ENCODE results near the gene ALAS1. TPM values are rescaled to one million over a fixed set of nuclear protein-coding genes. Genes with fewer than 3 reads are reported as not detected.

Gene ALAS1
- total RNA-seq, 1 experiment from 2014 or later, result 53.1 TPM

DNA sequence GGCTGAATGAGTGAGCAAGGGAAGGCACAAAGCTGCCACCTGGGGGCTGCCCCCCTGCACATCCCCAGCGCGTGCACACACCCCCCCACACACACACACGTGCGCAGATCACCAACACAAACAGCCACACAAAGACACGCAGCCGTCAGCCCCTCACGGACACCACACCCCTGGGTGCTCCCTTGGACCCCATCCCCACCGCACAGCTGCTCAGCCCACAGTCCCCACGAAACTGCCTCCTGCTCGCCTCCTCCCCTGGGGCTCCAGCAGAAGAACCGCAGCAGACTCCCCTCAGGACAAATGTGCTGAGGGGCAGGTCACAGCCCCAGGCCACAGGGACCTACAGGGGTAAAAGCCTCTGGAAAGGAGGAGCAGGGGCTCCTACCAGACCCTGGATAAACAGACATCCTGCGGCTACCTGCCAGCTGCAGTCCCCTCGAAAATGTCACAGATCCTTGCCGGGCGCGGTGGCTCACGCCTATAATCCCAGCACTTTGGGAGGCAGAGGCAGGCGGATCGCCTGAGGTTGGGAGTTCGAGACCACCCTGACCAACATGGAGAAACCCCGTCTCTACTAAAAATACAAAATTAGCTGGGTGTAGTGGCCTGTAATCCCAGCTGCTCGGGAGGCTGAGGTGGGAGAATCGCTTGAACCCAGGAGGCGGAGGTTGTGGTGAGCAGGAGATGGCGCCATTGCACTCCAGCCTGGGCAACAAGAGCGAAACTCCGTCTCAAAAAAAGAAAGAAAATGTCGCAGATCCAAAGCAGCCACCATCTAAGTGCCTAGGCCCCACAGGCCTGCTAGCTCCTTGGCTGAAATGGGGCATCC lies 34.5 kb downstream of the ALAS1 start:
- Mint-ChIP-seq H3K9me3 (ENCODE audit: unreplicated experiment) (no peaks in the 10 kb centered on the region), H3K4me3 (ENCODE audit: unreplicated experiment) (no peak overlapping the region), H3K27ac (ENCODE audit: unreplicated experiment) (no peak overlapping the region), H3K36me3 (ENCODE audit: insufficient read depth, unreplicated experiment) (peaks cover 16% of the 10 kb centered on the region), H3K4me1 (ENCODE audit: low read depth, unreplicated experiment) (no peaks in the 10 kb centered on the region), H3K27me3 (ENCODE audit: insufficient read depth, unreplicated experiment) (no peaks in the 10 kb centered on the region)
- intact Hi-C loops (cut with micrococcal nuclease; ENCODE audit: unreplicated experiment), result loop anchor here (1.0 kb wide), 1 partner anchor 153 kb away; no protein-coding TSS in a partner anchor
- H3K27me3 ChIP-seq (replicated peaks; ENCODE audit: control insufficient read depth, insufficient read depth, low read length), result no peaks in the 10 kb centered on the region
- CTCF ChIA-PET, result interaction anchor here (0.5 to 2.6 kb wide), 7 partner anchors 12 to 231 kb away, joined by 3 to 22 read pairs (median 4); no protein-coding TSS in a partner anchor
- H3K9me3 ChIP-seq, result no peaks in the 10 kb centered on the region
- POLR2A ChIA-PET, result interaction anchor here (0.8 kb wide), 1 partner anchor 46 kb away, joined by 3 read pairs; the partner anchor contains the start of gene WDR82
- H3K4me1 ChIP-seq, result peaks cover 3% of the 10 kb centered on the region; the same call in 1 of the 2 replicates
- no peak for DNase-seq
- H3K4me3 ChIP-seq (ENCODE audit: low read depth, low read length), result no peak overlapping the region
- peaks cover 3% of the 10 kb centered on the region; the same call in 1 of the 2 replicates for H3K36me3 ChIP-seq (ENCODE audit: control insufficient read depth, insufficient read depth, low read length)
- BruUV-seq (replicated peaks), result no TSS peak
- TF ChIP-seq, protein P1, sequence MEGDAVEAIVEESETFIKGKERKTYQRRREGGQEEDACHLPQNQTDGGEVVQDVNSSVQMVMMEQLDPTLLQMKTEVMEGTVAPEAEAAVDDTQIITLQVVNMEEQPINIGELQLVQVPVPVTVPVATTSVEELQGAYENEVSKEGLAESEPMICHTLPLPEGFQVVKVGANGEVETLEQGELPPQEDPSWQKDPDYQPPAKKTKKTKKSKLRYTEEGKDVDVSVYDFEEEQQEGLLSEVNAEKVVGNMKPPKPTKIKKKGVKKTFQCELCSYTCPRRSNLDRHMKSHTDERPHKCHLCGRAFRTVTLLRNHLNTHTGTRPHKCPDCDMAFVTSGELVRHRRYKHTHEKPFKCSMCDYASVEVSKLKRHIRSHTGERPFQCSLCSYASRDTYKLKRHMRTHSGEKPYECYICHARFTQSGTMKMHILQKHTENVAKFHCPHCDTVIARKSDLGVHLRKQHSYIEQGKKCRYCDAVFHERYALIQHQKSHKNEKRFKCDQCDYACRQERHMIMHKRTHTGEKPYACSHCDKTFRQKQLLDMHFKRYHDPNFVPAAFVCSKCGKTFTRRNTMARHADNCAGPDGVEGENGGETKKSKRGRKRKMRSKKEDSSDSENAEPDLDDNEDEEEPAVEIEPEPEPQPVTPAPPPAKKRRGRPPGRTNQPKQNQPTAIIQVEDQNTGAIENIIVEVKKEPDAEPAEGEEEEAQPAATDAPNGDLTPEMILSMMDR (IDR thresholded peaks at IDR 0.05; ENCODE audit: insufficient read depth in 1 of 2, low read depth in 1 of 2, low read length in 1 of 2, severe bottlenecking in 1 of 2, unreplicated experiment in 1 of 2), result no peak

DNA sequence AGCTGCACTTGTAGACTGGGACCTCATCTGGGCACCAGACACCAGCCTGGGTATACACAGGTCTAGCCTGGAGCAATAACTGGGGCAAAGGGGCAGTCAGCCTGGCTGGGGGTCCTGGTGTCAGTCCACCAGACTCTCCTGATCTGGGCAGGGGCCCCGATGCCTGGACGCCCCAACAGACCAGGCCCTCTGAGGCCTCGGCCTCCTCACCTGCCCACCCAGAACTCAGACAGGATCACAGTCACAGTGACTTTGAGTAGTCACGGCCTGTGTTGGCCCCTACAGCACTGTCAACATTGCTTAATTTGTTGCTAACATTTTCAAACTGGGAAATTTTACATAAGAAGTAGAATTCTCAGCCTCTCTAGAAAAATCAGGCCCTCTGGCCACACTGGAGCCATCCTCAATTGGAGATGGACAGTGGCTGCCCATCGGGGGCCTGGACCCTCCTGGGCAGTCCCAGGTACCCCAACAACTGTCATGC lies 35.2 kb downstream of the ALAS1 start:
- Mint-ChIP-seq H3K36me3 (ENCODE audit: insufficient read depth, unreplicated experiment) (peaks cover 16% of the 10 kb centered on the region), H3K27ac (ENCODE audit: unreplicated experiment) (no peak overlapping the region), H3K4me1 (ENCODE audit: low read depth, unreplicated experiment) (no peaks in the 10 kb centered on the region), H3K9me3 (ENCODE audit: unreplicated experiment) (no peaks in the 10 kb centered on the region), H3K27me3 (ENCODE audit: insufficient read depth, unreplicated experiment) (no peaks in the 10 kb centered on the region), H3K4me3 (ENCODE audit: unreplicated experiment) (no peak overlapping the region)
- POLR2A ChIA-PET, result interaction anchor here (0.8 kb wide), 1 partner anchor 46 kb away, joined by 3 read pairs; the partner anchor contains the start of gene WDR82
- CTCF ChIA-PET, result interaction anchor here (2.6 kb wide), 1 partner anchor 107 kb away, joined by 11 read pairs; no protein-coding TSS in a partner anchor
- no peak for DNase-seq
- Histone ChIP-seq H3K4me3 (ENCODE audit: low read depth, low read length) (no peak overlapping the region), H3K27me3 (replicated peaks; ENCODE audit: control insufficient read depth, insufficient read depth, low read length) (no peaks in the 10 kb centered on the region), H3K9me3 (no peaks in the 10 kb centered on the region), H3K36me3 (ENCODE audit: control insufficient read depth, insufficient read depth, low read length) (peaks cover 3% of the 10 kb centered on the region; the same call in 1 of the 2 replicates), H3K4me1 (peaks cover 10% of the 10 kb centered on the region; the same call in 1 of the 2 replicates)
- BruUV-seq (replicated peaks), result no TSS peak
- intact Hi-C loops (cut with micrococcal nuclease; ENCODE audit: unreplicated experiment), result loop anchor here (1.0 kb wide), 1 partner anchor 152 kb away; no protein-coding TSS in a partner anchor
- TF ChIP-seq, protein P1 (IDR thresholded peaks at IDR 0.05; ENCODE audit: insufficient read depth in 1 of 2, low read depth in 1 of 2, low read length in 1 of 2, severe bottlenecking in 1 of 2, unreplicated experiment in 1 of 2), result no peak

DNA sequence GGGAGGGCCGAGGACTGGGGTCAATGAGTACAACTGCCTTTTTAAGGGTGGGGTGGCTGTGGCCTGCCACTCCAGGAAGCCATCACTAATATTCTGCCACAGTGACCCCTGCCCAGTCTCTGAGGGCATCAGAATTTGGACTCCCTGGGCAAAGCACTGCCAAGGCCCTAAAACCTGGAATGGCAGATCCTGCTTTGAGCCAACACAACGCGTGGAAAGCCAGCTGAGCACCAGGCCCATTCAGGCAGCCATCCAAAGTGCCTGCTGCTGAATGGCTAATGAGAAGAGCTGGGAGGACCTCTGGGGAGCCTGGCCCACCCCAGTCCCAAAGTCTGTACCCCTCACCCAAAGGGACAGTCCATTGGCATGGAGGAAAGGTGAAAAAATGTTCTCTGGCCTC lies 36.0 kb downstream of the ALAS1 start:
- Histone ChIP-seq H3K4me3 (ENCODE audit: low read depth, low read length) (no peak overlapping the region), H3K9me3 (no peaks in the 10 kb centered on the region), H3K27me3 (replicated peaks; ENCODE audit: control insufficient read depth, insufficient read depth, low read length) (no peaks in the 10 kb centered on the region), H3K36me3 (ENCODE audit: control insufficient read depth, insufficient read depth, low read length) (peaks cover 3% of the 10 kb centered on the region; the same call in 1 of the 2 replicates), H3K4me1 (peaks cover 11% of the 10 kb centered on the region; the same call in 1 of the 2 replicates)
- H3K36me3 Mint-ChIP-seq (ENCODE audit: insufficient read depth, unreplicated experiment), result peaks cover 16% of the 10 kb centered on the region
- ChIA-PET POLR2A (no interaction called here), CTCF (interaction anchor here (0.9 to 3.4 kb wide), 4 partner anchors 13 to 150 kb away, joined by 3 to 20 read pairs (median 3); no protein-coding TSS in a partner anchor)
- H3K9me3 Mint-ChIP-seq (ENCODE audit: unreplicated experiment), result no peaks in the 10 kb centered on the region
- TF ChIP-seq, protein P1 (IDR thresholded peaks at IDR 0.05; ENCODE audit: insufficient read depth in 1 of 2, low read depth in 1 of 2, low read length in 1 of 2, severe bottlenecking in 1 of 2, unreplicated experiment in 1 of 2), result no peak
- H3K27ac Mint-ChIP-seq (ENCODE audit: unreplicated experiment), result no peak overlapping the region
- intact Hi-C loops (cut with micrococcal nuclease; ENCODE audit: unreplicated experiment), result loop anchor here (1.0 kb wide), 1 partner anchor 151 kb away; no protein-coding TSS in a partner anchor
- H3K4me3 Mint-ChIP-seq (ENCODE audit: unreplicated experiment), result no peak overlapping the region
- H3K27me3 Mint-ChIP-seq (ENCODE audit: insufficient read depth, unreplicated experiment), result no peaks in the 10 kb centered on the region
- no TSS peak for BruUV-seq (replicated peaks)
- H3K4me1 Mint-ChIP-seq (ENCODE audit: low read depth, unreplicated experiment), result no peaks in the 10 kb centered on the region
- no peak for DNase-seq

Measured in Caco-2 (cell line).